ENCODE measurements around the gene ZNF263. TPM values are rescaled to one million over a fixed set of nuclear protein-coding genes. Genes with fewer than 3 reads are reported as not detected.

Gene ZNF263
- total and polyA plus RNA-seq, 2 of the 13 experiments (the other 11 are each of a cell fraction or from before 2014, with no cell fraction given) = 10.2 to 41.2 TPM

DNA sequence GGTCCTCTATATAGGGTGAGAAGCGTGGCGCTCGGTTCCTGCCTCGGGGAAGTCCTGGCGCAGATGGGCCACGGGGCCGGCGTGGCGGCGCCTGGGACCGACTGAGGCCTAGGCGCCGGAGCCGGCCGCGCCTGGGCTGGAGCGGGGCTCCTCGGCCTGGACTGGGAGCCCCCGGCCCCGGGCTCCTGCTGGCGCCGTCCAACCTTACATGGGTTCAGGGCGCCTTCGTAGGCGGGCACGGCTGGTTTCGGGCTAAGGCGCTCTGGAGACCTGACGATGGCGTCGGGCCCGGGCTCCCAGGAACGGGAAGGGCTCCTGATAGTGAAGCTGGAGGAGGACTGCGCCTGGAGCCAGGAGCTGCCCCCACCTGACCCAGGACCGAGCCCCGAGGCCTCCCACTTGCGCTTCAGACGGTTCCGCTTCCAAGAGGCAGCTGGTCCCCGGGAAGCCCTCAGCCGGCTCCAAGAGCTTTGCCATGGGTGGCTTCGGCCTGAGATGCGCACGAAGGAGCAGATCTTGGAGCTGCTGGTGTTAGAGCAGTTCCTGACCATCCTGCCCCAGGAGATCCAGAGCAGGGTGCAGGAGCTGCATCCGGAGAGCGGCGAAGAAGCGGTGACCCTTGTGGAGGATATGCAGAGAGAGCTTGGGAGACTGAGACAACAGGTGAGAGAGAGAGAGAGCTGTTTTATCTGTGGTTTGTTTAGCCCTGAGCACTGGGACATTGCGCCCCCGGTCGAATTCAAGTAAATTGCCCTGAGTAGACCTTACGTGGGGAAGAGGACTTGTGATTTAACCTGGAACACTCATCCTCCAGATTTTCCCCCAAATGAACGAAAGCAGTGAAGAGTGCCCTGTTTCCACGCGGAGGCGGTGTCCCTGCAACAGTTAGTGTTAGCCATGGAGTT, 504 bp downstream of the ZNF263 start (continued):
- TF ChIP-seq ZNF737 (CRISPR knock-in tag; IDR thresholded peaks at IDR 0.05; ENCODE audit: borderline replicate concordance) (no peak), ZC3H13 (CRISPR knock-in tag; IDR thresholded peaks at IDR 0.05) (0 out of 2 replicates have a peak, but pooled peaks have one; percentile 42), EHMT2 (IDR thresholded peaks at IDR 0.05; ENCODE audit: borderline replicate concordance, low read depth, low read length) (no peak), TCF12 (IDR thresholded peaks at IDR 0.05) (no peak), TCF12 (CRISPR knock-in tag; IDR thresholded peaks at IDR 0.05) (0 out of 2 replicates have a peak, but pooled peaks have one; percentile 23), AGO2 (optimal IDR thresholded peaks at IDR 0.05; ENCODE audit: low read depth, low read length) (peak; percentile 48), ZNF136 (CRISPR knock-in tag; IDR thresholded peaks at IDR 0.05; ENCODE audit: low read depth) (no peak), ZNF543 (CRISPR knock-in tag; IDR thresholded peaks at IDR 0.05) (peak; percentile 17; the same call in 1 of the 2 replicates), TBL1XR1 (IDR thresholded peaks at IDR 0.05; ENCODE audit: borderline replicate concordance, low read length, partially characterized antibody) (no peak), GLI4 (CRISPR knock-in tag; IDR thresholded peaks at IDR 0.05; ENCODE audit: borderline replicate concordance) (no peak), HDAC2 (CRISPR knock-in tag; IDR thresholded peaks at IDR 0.05) (0 out of 2 replicates have a peak, but pooled peaks have one; percentile 6), CBX1 (IDR thresholded peaks at IDR 0.05; ENCODE audit: low read depth) (no peak), TBX3 (IDR thresholded peaks at IDR 0.05; ENCODE audit: borderline replicate concordance) (no peak), TAF15 (IDR thresholded peaks at IDR 0.05; ENCODE audit: low read depth, low read length, poor library complexity, severe bottlenecking) (peak; percentile 33)
- TF ChIP-seq, protein P1, sequence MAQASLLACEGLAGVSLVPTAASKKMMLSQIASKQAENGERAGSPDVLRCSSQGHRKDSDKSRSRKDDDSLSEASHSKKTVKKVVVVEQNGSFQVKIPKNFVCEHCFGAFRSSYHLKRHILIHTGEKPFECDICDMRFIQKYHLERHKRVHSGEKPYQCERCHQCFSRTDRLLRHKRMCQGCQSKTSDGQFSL (CRISPR knock-in tag; IDR thresholded peaks at IDR 0.05) = no peak
- TF ChIP-seq, protein P2, sequence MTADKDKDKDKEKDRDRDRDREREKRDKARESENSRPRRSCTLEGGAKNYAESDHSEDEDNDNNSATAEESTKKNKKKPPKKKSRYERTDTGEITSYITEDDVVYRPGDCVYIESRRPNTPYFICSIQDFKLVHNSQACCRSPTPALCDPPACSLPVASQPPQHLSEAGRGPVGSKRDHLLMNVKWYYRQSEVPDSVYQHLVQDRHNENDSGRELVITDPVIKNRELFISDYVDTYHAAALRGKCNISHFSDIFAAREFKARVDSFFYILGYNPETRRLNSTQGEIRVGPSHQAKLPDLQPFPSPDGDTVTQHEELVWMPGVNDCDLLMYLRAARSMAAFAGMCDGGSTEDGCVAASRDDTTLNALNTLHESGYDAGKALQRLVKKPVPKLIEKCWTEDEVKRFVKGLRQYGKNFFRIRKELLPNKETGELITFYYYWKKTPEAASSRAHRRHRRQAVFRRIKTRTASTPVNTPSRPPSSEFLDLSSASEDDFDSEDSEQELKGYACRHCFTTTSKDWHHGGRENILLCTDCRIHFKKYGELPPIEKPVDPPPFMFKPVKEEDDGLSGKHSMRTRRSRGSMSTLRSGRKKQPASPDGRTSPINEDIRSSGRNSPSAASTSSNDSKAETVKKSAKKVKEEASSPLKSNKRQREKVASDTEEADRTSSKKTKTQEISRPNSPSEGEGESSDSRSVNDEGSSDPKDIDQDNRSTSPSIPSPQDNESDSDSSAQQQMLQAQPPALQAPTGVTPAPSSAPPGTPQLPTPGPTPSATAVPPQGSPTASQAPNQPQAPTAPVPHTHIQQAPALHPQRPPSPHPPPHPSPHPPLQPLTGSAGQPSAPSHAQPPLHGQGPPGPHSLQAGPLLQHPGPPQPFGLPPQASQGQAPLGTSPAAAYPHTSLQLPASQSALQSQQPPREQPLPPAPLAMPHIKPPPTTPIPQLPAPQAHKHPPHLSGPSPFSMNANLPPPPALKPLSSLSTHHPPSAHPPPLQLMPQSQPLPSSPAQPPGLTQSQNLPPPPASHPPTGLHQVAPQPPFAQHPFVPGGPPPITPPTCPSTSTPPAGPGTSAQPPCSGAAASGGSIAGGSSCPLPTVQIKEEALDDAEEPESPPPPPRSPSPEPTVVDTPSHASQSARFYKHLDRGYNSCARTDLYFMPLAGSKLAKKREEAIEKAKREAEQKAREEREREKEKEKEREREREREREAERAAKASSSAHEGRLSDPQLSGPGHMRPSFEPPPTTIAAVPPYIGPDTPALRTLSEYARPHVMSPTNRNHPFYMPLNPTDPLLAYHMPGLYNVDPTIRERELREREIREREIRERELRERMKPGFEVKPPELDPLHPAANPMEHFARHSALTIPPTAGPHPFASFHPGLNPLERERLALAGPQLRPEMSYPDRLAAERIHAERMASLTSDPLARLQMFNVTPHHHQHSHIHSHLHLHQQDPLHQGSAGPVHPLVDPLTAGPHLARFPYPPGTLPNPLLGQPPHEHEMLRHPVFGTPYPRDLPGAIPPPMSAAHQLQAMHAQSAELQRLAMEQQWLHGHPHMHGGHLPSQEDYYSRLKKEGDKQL (CRISPR knock-in tag; IDR thresholded peaks at IDR 0.05; ENCODE audit: low read depth) = no peak
- TF ChIP-seq, protein P3, sequence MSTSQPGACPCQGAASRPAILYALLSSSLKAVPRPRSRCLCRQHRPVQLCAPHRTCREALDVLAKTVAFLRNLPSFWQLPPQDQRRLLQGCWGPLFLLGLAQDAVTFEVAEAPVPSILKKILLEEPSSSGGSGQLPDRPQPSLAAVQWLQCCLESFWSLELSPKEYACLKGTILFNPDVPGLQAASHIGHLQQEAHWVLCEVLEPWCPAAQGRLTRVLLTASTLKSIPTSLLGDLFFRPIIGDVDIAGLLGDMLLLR (CRISPR knock-in tag; IDR thresholded peaks at IDR 0.05) = no peak
- TF ChIP-seq, protein P4, sequence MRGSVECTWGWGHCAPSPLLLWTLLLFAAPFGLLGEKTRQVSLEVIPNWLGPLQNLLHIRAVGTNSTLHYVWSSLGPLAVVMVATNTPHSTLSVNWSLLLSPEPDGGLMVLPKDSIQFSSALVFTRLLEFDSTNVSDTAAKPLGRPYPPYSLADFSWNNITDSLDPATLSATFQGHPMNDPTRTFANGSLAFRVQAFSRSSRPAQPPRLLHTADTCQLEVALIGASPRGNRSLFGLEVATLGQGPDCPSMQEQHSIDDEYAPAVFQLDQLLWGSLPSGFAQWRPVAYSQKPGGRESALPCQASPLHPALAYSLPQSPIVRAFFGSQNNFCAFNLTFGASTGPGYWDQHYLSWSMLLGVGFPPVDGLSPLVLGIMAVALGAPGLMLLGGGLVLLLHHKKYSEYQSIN (CRISPR knock-in tag; IDR thresholded peaks at IDR 0.05; ENCODE audit: borderline replicate concordance) = 0 out of 2 replicates have a peak, but pooled peaks have one; percentile 68
- TF ChIP-seq, protein P5, sequence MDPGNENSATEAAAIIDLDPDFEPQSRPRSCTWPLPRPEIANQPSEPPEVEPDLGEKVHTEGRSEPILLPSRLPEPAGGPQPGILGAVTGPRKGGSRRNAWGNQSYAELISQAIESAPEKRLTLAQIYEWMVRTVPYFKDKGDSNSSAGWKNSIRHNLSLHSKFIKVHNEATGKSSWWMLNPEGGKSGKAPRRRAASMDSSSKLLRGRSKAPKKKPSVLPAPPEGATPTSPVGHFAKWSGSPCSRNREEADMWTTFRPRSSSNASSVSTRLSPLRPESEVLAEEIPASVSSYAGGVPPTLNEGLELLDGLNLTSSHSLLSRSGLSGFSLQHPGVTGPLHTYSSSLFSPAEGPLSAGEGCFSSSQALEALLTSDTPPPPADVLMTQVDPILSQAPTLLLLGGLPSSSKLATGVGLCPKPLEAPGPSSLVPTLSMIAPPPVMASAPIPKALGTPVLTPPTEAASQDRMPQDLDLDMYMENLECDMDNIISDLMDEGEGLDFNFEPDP (CRISPR knock-in tag; conservative IDR thresholded peaks at IDR 0.05) = 0 out of 2 replicates have a peak, but pooled peaks have one; percentile 38

Measured in HepG2 (cell line).